ENCODE results near the gene CEP135. TPM values are rescaled to one million over a fixed set of nuclear protein-coding genes. Genes with fewer than 3 reads are reported as not detected.

Gene CEP135
- polyA plus RNA-seq, 1 donor (not counting 4 experiments of a cell fraction or from before 2014, with no cell fraction given): 5.4 TPM

- Histone ChIP-seq H3K4me2 (ENCODE audit: control insufficient read depth, extremely low read depth, insufficient read depth, low read depth, low read length) (no peak overlapping the region), H3K27ac (ENCODE audit: control insufficient read depth, insufficient read depth, low read length) (no peak overlapping the region), H3K4me1 (ENCODE audit: control insufficient read depth, extremely low read depth, insufficient read depth, low read length) (peaks cover under 1% of the 10 kb centered on the region), H3K4me3 (ENCODE audit: control insufficient read depth in 2 of 3, extremely low read depth in 1 of 3, insufficient read depth in 2 of 3, low read depth in 1 of 3, low read length in 3 of 3) (no peak overlapping the region), H2AFZ (ENCODE audit: control insufficient read depth, low read length) (no peak overlapping the region), H3K9ac (ENCODE audit: control insufficient read depth, extremely low read depth, insufficient read depth, low read length) (no peak overlapping the region), H3K9me1 (ENCODE audit: control insufficient read depth, extremely low read depth, insufficient read depth, low read length) (no peaks in the 10 kb centered on the region), H3K9me3 (ENCODE audit: control insufficient read depth, low read depth, low read length) (no peaks in the 10 kb centered on the region), H4K20me1 (ENCODE audit: control insufficient read depth, extremely low read depth, insufficient read depth, low read length) (no peaks in the 10 kb centered on the region), H3K79me2 (ENCODE audit: control insufficient read depth, insufficient read depth, low read length) (peaks cover under 1% of the 10 kb centered on the region), H3K36me3 (ENCODE audit: control insufficient read depth in 2 of 2, extremely low read depth in 1 of 2, insufficient read depth in 2 of 2, low read length in 2 of 2) (no peaks in the 10 kb centered on the region), H3K27me3 (ENCODE audit: control insufficient read depth, extremely low read depth, insufficient read depth, low read length) (no peaks in the 10 kb centered on the region)
- no peak for FAIRE-seq
- no peak for DNase-seq (ENCODE audit: low read depth, low spot score)
- dilution Hi-C loops (cut with MboI; ENCODE audit: extremely low pct_ligation_motif_present, low sequenced_read_pairs): no loop called here
- TF ChIP-seq EZH2 (IDR thresholded peaks at IDR 0.05; ENCODE audit: low read length) (no peak), CTCF (optimal IDR thresholded peaks at IDR 0.05 in 1 of 3, IDR thresholded peaks at IDR 0.05 in 1 of 3, conservative IDR thresholded peaks at IDR 0.05 in 1 of 3; ENCODE audit: extremely low read depth in 1 of 3, insufficient read depth in 2 of 3, low read length in 3 of 3) (no peak)
These were observed 6.8 kb upstream of the CEP135 start for GRCh38 chr4:55941881-55942396.

- Histone ChIP-seq H4K20me1 (ENCODE audit: control insufficient read depth, extremely low read depth, insufficient read depth, low read length) (no peaks in the 10 kb centered on the region), H3K9ac (ENCODE audit: control insufficient read depth, extremely low read depth, insufficient read depth, low read length) (peak overlapping the region; percentile 82)
These were observed 1.4 kb upstream of the CEP135 start for GRCh38 chr4:55947254-55947882.

More at GRCh38 chr4:55947254-55947882, 1.4 kb upstream of the CEP135 start:
- no peak for DNase-seq (ENCODE audit: low read depth, low spot score)
- Histone ChIP-seq H2AFZ (ENCODE audit: control insufficient read depth, low read length) (peak overlapping the region; percentile 87), H3K27ac (ENCODE audit: control insufficient read depth, insufficient read depth, low read length) (peak overlapping the region; percentile 95), H3K4me1 (ENCODE audit: control insufficient read depth, extremely low read depth, insufficient read depth, low read length) (peaks cover 16% of the 10 kb centered on the region), H3K79me2 (ENCODE audit: control insufficient read depth, insufficient read depth, low read length) (peaks cover 26% of the 10 kb centered on the region), H3K9me1 (ENCODE audit: control insufficient read depth, extremely low read depth, insufficient read depth, low read length) (no peaks in the 10 kb centered on the region), H3K9me3 (ENCODE audit: control insufficient read depth, low read depth, low read length) (no peaks in the 10 kb centered on the region), H3K27me3 (ENCODE audit: control insufficient read depth, extremely low read depth, insufficient read depth, low read length) (no peaks in the 10 kb centered on the region), H3K4me3 (ENCODE audit: control insufficient read depth in 2 of 3, extremely low read depth in 1 of 3, insufficient read depth in 2 of 3, low read depth in 1 of 3, low read length in 3 of 3) (peak overlapping the region; percentile 39 to 90 (median 70)), H3K36me3 (ENCODE audit: control insufficient read depth in 2 of 2, extremely low read depth in 1 of 2, insufficient read depth in 2 of 2, low read length in 2 of 2) (no peaks in the 10 kb centered on the region), H3K4me2 (ENCODE audit: control insufficient read depth, extremely low read depth, insufficient read depth, low read depth, low read length) (peak overlapping the region; percentile 98)
- no peak for FAIRE-seq
- TF ChIP-seq EZH2 (IDR thresholded peaks at IDR 0.05; ENCODE audit: low read length): no peak
- TF ChIP-seq CTCF (optimal IDR thresholded peaks at IDR 0.05 in 1 of 3, IDR thresholded peaks at IDR 0.05 in 1 of 3, conservative IDR thresholded peaks at IDR 0.05 in 1 of 3; ENCODE audit: extremely low read depth in 1 of 3, insufficient read depth in 2 of 3, low read length in 3 of 3): peak in 1 of 3 experiments; percentile 15
- dilution Hi-C loops (cut with MboI; ENCODE audit: extremely low pct_ligation_motif_present, low sequenced_read_pairs): no loop called here

Data from keratinocyte (primary cell).